K562 treated with DMSO at 1 percent for 48 hours (cell line): Measurements from ENCODE around the gene PRR12. TPM values are rescaled to one million over a fixed set of nuclear protein-coding genes. Genes with fewer than 3 reads are reported as not detected.

ENCODE experiments used
- total RNA-seq: library from RNA; unstranded; fragments of 300-600 nt; gene quantifications from 2 replicates; pipeline ENCODE4 v1.2.3, GENCODE V29; 2022; ENCODE audit warnings: low replicate concordance; ENCODE audit errors: extremely low read depth

PRR12 gene, protein sequence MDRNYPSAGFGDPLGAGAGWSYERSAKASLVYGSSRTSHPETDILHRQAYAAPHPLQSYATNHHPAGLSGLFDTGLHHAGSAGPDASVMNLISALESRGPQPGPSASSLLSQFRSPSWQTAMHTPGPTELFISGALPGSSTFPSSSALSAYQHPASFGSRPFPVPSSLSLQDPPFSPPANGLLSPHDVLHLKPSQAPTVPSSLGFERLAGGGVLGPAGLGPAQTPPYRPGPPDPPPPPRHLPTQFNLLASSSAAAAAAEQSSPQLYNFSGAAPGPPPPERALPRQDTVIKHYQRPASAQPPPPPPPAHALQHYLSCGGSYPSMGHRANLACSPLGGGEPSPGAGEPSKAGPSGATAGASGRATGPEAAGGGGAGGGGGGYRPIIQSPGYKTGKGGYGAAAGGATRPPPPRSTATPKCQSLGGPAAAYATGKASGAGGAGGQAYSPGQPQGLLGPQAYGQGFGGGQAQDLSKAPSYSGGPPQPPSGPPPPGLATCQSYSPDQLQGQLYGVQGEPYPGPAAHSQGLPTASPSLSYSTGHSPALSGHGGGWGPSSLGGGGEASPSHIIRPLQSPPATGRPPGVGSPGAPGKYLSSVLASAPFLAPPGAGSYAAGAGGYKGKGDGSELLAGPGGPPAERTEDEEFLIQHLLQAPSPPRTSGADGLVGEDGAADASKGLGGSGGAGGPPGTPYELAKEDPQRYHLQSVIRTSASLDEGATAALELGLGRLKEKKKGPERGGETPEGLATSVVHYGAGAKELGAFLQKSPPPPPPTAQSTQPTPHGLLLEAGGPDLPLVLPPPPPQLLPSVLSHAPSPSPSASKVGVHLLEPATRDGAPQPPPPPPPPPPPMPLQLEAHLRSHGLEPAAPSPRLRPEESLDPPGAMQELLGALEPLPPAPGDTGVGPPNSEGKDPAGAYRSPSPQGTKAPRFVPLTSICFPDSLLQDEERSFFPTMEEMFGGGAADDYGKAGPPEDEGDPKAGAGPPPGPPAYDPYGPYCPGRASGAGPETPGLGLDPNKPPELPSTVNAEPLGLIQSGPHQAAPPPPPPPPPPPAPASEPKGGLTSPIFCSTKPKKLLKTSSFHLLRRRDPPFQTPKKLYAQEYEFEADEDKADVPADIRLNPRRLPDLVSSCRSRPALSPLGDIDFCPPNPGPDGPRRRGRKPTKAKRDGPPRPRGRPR (N-terminal part only)
- total RNA-seq, result not detected in 2 replicates

DNA sequence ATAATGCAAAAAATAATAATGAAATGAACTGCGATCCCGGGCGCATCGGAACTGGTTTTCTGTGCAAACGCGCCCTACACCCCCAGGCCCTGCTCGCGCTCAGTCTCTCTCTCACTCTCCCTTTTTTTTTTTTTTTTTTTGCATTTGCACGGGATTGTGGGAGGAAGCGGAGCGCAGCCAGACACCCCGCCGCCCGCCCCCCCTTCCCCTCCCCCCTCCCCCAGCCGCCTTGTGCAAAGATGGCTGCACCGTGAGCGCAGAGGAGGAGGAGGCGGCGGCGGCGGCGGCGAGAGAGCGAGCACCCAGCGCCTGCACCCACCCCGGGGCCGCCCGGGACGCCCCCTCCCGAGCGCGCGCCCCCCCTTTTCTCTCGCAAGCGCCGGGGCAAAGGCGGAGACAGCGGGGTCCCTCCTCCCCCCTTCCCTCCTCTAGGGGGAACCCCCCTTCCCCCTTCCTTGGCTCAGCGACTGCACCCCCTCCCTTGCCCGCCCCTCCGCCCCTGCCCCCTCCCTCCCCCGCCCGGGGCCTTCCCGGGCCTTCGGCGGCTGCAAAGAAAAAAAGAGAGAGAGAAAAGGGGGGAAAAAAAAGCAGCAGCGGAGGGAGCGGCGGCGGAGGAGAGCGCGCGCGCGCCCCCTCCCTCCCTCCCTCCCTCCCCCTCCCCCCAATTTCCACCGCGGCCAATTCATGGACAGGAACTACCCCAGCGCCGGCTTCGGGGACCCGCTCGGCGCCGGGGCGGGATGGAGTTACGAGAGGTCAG, at the start of gene PRR12:
Gene PRR12, plus strand, starts transcription at position 212 of the 760 bp plus-strand sequence. Its CDS starts 473 bp downstream, at position 685.

DNA sequence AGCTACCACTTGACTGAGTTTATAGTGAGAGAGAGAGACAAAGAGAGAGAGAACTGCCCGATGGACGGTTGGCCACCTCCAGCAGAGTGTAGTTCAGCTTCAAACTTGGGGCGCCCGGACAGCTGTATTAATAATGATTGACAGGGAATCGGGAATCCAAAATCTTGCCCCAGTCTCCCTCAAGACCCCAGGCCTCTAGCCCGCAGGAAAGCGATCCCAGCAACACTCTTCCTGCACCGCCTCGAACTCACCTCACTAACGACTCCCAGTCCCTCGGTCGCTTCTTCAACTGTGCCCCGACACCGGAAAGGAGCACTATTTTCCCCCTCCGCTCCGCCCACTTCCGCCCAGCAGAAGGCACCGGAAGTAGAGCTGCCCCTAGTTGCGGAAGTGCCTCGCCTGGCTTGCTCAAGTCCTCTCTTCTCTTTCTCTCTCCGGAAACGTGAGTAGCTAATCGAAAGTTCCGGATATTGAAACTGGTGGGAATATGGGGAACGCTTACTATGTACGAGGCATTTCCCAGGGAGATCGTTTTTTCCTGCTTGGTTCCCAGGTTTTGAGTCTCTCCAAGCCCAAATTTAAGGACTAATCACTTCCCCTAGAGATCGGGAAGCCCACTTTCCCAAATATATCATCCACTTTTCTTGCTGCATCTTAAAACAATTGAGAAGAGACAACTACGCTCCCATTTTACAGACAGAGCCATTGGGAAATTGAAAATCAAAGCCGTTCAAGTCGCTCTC, 10.5 kb upstream of the PRR12 start, which contains the start of gene NOSIP:
Gene NOSIP, minus strand, starts transcription at position 293 of the 743 bp plus-strand sequence. CDS start 19,865 bp downstream, outside the sequence.

DNA sequence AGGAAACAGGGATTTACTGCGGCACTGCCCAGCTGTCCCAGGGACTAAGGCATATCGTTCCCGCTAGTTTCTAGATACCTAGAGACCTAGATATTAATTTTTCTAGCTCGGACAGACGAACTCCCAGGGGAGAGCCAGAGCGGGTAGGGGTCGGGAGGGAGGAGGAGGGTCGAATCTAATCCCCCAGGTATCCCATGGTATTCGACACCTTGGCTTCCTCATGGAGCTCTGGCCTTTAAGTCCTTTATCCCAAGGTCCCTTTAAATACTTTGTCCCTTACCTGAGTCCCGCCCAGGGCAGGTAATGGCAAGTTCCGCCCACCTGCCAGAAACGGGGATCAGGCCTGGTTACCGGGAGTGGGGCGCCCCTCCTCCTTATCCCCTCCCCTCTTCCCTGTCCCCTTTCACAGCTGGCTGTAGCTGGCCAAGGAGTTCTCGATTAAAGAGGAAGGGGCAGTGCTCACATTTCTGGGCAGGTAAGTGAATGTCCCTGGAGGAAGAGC, 9.9 kb upstream of the PRR12 start, which contains the start of gene PRRG2:
Gene PRRG2, plus strand, starts transcription at position 310 of the 502 bp plus-strand sequence. CDS start 1,904 bp downstream, outside the sequence.

DNA sequence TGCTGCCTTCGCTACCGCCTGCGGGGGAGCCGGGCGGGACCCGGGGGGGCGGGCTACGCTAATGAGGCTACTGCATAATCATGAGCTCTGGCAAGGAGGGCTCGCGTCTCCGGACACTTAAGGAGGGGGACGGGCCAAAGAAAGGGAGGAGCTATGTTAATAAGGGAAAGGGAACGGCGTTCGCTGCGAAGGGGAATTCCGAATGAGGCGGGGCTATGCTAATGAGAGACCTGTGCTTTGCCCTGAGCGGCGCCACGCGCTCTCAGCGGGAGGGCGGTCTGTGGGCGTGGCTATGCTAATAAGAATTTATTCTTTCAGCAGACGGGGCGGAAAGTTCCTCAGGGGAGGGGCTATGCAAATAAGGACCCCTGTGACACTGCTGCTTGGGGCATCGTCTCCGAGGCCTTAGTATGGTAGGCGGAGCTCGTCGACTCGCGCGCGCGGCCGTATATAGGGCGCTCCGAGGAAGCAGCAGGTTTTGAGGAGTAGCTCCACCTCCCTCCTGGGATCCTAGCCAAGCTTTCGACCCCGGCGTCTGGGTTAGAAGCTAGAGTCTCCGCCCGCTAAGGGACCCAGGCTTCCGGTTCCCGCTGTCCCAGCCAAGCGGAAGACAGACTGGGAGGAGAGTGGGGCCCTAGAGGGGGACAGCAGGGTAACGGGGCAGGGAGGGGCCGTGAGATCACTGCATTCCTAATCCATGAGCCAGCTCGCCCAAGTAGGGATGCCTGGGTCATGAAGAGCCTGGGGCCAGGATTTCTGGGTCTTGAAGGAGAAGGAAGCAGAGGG, 49.3 kb downstream of the PRR12 start, which contains the start of gene RRAS:
Gene RRAS, minus strand, starts transcription at position 31 of the 786 bp plus-strand sequence. CDS start 45 bp downstream, outside the sequence.

DNA sequence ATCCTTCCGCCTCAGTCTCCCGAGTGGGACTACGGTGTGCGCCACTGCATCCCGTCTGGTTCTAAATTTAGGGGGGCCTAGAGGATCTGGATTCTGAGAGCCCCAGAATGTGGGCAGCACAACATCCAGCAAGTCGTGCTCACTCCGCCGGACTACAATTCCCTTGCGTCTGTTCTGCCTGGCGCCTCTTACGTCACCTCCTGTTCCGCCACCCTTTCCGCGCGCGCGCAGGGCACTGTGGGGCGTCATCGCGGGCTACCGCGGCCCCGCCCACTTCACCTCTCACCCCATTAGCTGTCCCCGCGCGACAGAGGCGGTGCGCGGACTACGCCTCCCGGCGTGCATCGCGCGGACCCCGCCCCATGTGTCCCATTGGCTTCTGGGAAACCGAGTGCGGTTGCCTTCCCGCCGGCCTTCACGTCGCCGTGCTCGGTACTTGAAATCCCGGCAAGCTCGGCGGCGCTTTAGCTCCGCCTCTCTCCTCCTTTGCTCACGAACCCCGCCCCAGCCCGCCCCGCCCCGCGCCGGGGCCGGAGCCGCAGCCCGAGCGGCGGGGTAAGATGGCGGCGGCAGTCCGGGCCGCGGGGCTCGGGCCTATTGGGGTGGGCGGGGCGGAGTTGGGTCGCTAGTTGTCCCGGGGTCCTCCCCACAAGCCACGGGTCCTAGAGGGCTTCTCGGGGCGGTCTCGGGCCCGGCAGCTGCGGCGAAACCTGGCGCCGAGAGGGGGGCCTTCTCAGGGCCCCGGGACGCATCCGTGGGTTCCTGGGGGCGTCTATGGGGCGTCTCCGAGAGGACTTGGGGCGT, 50.9 kb downstream of the PRR12 start, which contains the start of gene SCAF1:
Gene SCAF1, plus strand, starts transcription at position 522 of the 804 bp plus-strand sequence. CDS start 2,818 bp downstream, outside the sequence.

DNA sequence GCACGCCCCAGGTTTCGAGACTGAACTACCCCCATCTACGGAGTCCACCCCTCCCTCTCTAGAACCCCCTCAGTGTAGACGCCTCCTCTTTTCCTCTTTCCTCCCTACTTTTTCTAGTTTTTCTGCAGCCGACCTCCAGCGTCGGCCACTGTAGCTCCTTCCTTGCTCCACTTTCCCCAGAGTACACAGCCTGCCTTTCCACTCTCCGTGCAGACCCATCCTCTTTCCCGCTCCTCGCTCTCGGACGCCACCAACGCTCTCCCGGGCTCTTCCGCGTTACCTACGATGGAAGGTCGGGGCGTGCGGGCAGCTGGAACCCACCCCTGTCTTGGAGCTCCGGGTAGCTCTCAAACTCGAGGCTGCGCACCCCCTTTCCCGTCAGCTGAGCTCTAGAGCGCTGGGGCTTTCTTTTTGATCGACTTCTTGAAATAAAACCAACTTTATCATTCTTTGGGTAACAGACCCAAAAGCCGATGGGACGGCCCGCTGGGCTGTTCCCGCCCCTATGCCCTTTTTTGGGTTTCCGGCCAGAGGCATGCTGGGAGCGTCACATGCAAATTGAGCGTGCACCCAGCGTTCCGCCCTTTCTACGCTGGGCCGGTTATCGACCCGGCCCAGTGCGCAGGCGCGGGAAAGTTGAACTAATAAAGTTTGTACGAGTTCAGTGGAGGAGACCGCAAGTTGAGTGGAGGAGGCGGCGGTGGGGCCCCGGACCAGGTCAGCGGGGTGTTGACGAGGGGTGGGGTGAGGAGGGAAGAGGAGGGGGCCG, 74.6 kb downstream of the PRR12 start, which contains the start of the genes BCL2L12 and IRF3:
Gene BCL2L12, plus strand, starts transcription at position 583 of the 769 bp plus-strand sequence. CDS start 760 bp downstream, outside the sequence.
Gene IRF3, minus strand, starts transcription at position 507 of the 769 bp plus-strand sequence. CDS start 1,019 bp downstream, outside the sequence.

Other genes with a start within 250 kb of the PRR12 start
- not detected in 2 replicates for gene TEAD2, start 228.8 kb upstream of the PRR12 start, total RNA-seq
- gene DKKL1, start 227.3 kb upstream of the PRR12 start, total RNA-seq, result not detected in 2 replicates
- gene KASH5, start 202.9 kb upstream of the PRR12 start, total RNA-seq, result not detected in 2 replicates
- not detected in 2 replicates for gene PTH2, start 167.7 kb upstream of the PRR12 start, total RNA-seq
- gene GFY, start 165.8 kb upstream of the PRR12 start, total RNA-seq, result not detected in 2 replicates
- not detected in 2 replicates for gene SLC17A7, start 149.7 kb upstream of the PRR12 start, total RNA-seq
- not detected in 2 replicates for gene PIH1D1, start 139.4 kb upstream of the PRR12 start, total RNA-seq
- not detected in 2 replicates for gene ALDH16A1, start 138.0 kb upstream of the PRR12 start, total RNA-seq
- not detected in 2 replicates for gene FLT3LG, start 117.0 kb upstream of the PRR12 start, total RNA-seq
- gene RPL13A, start 103.6 kb upstream of the PRR12 start, total RNA-seq, result 3,760 and 3,772 TPM in 2 replicates
- gene RPS11, start 94.7 kb upstream of the PRR12 start, total RNA-seq, result 2,330 TPM in 1 of 2 replicates, not detected in the other
- gene FCGRT, start 78.5 kb upstream of the PRR12 start, total RNA-seq, result not detected in 2 replicates
- gene RCN3, start 63.2 kb upstream of the PRR12 start, total RNA-seq, result not detected in 2 replicates
- 906 TPM in 1 of 2 replicates, not detected in the other for gene NOSIP, start 10.6 kb upstream of the PRR12 start, total RNA-seq
- not detected in 2 replicates for gene PRRG2, start 9.9 kb upstream of the PRR12 start, total RNA-seq
- gene RRAS, start 49.0 kb downstream of the PRR12 start, total RNA-seq, result not detected in 2 replicates
- gene SCAF1, start 51.0 kb downstream of the PRR12 start, total RNA-seq, result not detected in 2 replicates
- not detected in 2 replicates for gene IRF3, start 74.7 kb downstream of the PRR12 start, total RNA-seq
- not detected in 2 replicates for gene BCL2L12, start 74.8 kb downstream of the PRR12 start, total RNA-seq
- gene PRMT1, start 86.1 kb downstream of the PRR12 start, total RNA-seq, result not detected in 2 replicates
- gene ADM5, start 98.4 kb downstream of the PRR12 start, total RNA-seq, result not detected in 2 replicates
- gene CPT1C, start 99.9 kb downstream of the PRR12 start, total RNA-seq, result not detected in 2 replicates
- not detected in 2 replicates for gene TSKS, start 172.1 kb downstream of the PRR12 start, total RNA-seq
- 113 TPM in 1 of 2 replicates, not detected in the other for gene AP2A1, start 175.8 kb downstream of the PRR12 start, total RNA-seq
- gene FUZ, start 222.1 kb downstream of the PRR12 start, total RNA-seq, result not detected in 2 replicates
- gene MED25, start 227.1 kb downstream of the PRR12 start, total RNA-seq, result not detected in 2 replicates